ENCODE results near the gene MEGF11.

DNA sequence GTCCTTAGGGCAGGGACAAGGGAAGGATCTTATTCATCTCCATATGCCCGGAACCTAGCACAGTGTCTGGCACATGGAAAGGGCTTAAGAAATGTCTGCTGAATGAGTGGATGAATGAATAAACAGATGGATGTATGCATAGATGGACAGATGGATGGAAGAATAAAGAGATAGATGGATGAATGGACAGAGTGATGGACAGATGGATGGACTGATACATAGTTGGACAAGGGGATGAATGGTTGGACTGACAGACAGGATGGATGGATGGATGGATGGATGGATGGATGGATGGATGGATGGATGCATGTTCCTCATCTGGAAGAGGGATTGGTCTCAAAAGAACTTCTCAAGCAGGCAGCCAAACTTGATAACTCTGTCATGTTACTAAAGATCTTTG lies 177.6 kb downstream of the MEGF11 start:
- TF ChIP-seq, protein P1, sequence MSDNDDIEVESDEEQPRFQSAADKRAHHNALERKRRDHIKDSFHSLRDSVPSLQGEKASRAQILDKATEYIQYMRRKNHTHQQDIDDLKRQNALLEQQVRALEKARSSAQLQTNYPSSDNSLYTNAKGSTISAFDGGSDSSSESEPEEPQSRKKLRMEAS (IDR thresholded peaks at IDR 0.05), result no peak
- no peak for TF ChIP-seq FOSL1 (IDR thresholded peaks at IDR 0.05; ENCODE audit: low read depth)
